GM23338 (cell line): ENCODE measurements around the gene CASP1. TPM values are rescaled to one million over a fixed set of nuclear protein-coding genes. Genes with fewer than 3 reads are reported as not detected.

Experiments
- ATAC-seq: fragments of 200-7000 bp; cut with Tn5 transposase; 3 replicates; pipeline ENCODE4 v1.9.1; 2020
- DNase-seq: peaks from one replicate; pipeline ENCODE4 v3.0.0-alpha.2; 2015; ENCODE audit warnings: low spot score
- H2AFZ ChIP-seq: fragments of 200-600 bp; sonication (generic); 2 replicates; pipeline ENCODE4 v1.8.0; 2016; ENCODE audit warnings: antibody characterized with exemption, mild to moderate bottlenecking, moderate library complexity
- H3F3A ChIP-seq: fragments of 200-600 bp; sonication (generic); replicated peaks from 2 replicates; pipeline ENCODE4 v1.8.0; 2017; ENCODE audit warnings: antibody characterized with exemption, mixed run types, low read depth
- H3K27ac ChIP-seq: fragments of 200-600 bp; sonication (generic); 2 replicates; pipeline ENCODE4 v1.6.1; 2016; ENCODE audit warnings: low read depth
- H3K27me3 ChIP-seq: fragments of 200-600 bp; sonication (generic); 2 replicates; pipeline ENCODE4 v1.8.0; 2016; ENCODE audit warnings: mild to moderate bottlenecking, mixed run types, moderate library complexity; ENCODE audit not compliant: insufficient read depth
- H3K36me3 ChIP-seq: fragments of 200-600 bp; sonication (generic); 2 replicates; pipeline ENCODE4 v1.8.0; 2016; ENCODE audit warnings: mild to moderate bottlenecking; ENCODE audit not compliant: insufficient read depth
- H3K4me1 ChIP-seq: fragments of 200-600 bp; sonication (generic); 2 replicates; pipeline ENCODE4 v1.8.0; 2016; ENCODE audit warnings: mild to moderate bottlenecking, moderate library complexity; ENCODE audit not compliant: insufficient read depth
- H3K4me2 ChIP-seq: fragments of 200-600 bp; sonication (generic); 2 replicates; pipeline ENCODE4 v1.7.1; 2017; ENCODE audit warnings: mixed run types
- H3K4me3 ChIP-seq: fragments of 200-600 bp; sonication (generic); 2 replicates; pipeline ENCODE4 v1.6.1; 2016; ENCODE audit warnings: mixed run types
- H3K79me2 ChIP-seq: fragments of 200-600 bp; sonication (generic); replicated peaks from 2 replicates; pipeline ENCODE4 v1.8.0; 2017; ENCODE audit warnings: mild to moderate bottlenecking; ENCODE audit not compliant: insufficient read depth
- H3K9me2 ChIP-seq: fragments of 200-600 bp; sonication (generic); 2 replicates; pipeline ENCODE4 v1.8.0; 2017; ENCODE audit not compliant: insufficient read depth
- H4K20me1 ChIP-seq: fragments of 200-600 bp; sonication (generic); replicated peaks from 2 replicates; pipeline ENCODE4 v1.8.0; 2017; ENCODE audit warnings: mild to moderate bottlenecking; ENCODE audit not compliant: insufficient read depth
- H3K27ac Mint-ChIP-seq: 2 replicates; pipeline ENCODE4 v1.8.0; 2020; ENCODE audit warnings: inconsistent platforms, mild to moderate bottlenecking, moderate library complexity, mixed read lengths
- H3K27me3 Mint-ChIP-seq: 3 replicates; pipeline ENCODE4 v1.8.0; 2022; ENCODE audit warnings: low read depth, mild to moderate bottlenecking, moderate library complexity, mixed read lengths, inconsistent platforms; ENCODE audit not compliant: insufficient read depth, poor library complexity
- H3K36me3 Mint-ChIP-seq: 3 replicates; pipeline ENCODE4 v1.8.0; 2021; ENCODE audit warnings: low read depth, mild to moderate bottlenecking, inconsistent platforms, moderate library complexity, mixed read lengths
- H3K4me1 Mint-ChIP-seq: 3 replicates; pipeline ENCODE4 v1.8.0; 2020; ENCODE audit warnings: mild to moderate bottlenecking, inconsistent platforms, mixed read lengths
- H3K4me3 Mint-ChIP-seq: 3 replicates; pipeline ENCODE4 v1.8.0; 2021; ENCODE audit warnings: moderate library complexity, mild to moderate bottlenecking, inconsistent platforms, mixed read lengths
- H3K9me3 Mint-ChIP-seq: 3 replicates; pipeline ENCODE4 v1.8.0; 2020; ENCODE audit warnings: moderate library complexity, mild to moderate bottlenecking, inconsistent platforms, mixed read lengths
- ETS1 ChIP-seq: IDR thresholded peaks from 2 replicates; pipeline ENCODE4 v1.6.1; 2016; ENCODE audit warnings: antibody characterized with exemption
- JUNB ChIP-seq: IDR thresholded peaks from one replicate; pipeline ENCODE4 v1.6.1; 2016; ENCODE audit warnings: antibody characterized with exemption; ENCODE audit not compliant: unreplicated experiment
- NANOG ChIP-seq: IDR thresholded peaks from 2 replicates; pipeline ENCODE4 v1.6.1; 2016; ENCODE audit warnings: antibody characterized with exemption, borderline replicate concordance
- STAT1 ChIP-seq: IDR thresholded peaks from one replicate; pipeline ENCODE4 v1.6.1; 2016; ENCODE audit warnings: antibody characterized with exemption; ENCODE audit not compliant: unreplicated experiment
- ZNF114 ChIP-seq: fragments of 250-450 bp; sonication (Bioruptor Pico); IDR thresholded peaks from 2 replicates; pipeline ENCODE4 v1.5.0; 2020; ENCODE audit warnings: mild to moderate bottlenecking, moderate library complexity
- ZNF331 ChIP-seq: fragments of 250-450 bp; sonication (Bioruptor Pico); IDR thresholded peaks from 2 replicates; pipeline ENCODE4 v1.5.0; 2020; ENCODE audit warnings: low read depth, mild to moderate bottlenecking, moderate library complexity
- polyA plus RNA-seq: library from polyadenylated mRNA; unstranded; fragments of >200 nt; fragmentation: Nextera tagmentation; extraction: Ambion mirVana; gene quantifications from 2 replicates; pipeline ENCODE4 v1.2.1, GENCODE V29; 2016
- total RNA-seq: library from RNA; depleted of rRNA; stranded (reverse); fragments of >200 nt; shearing (Covaris generic); gene quantifications from 2 replicates; pipeline ENCODE4 v1.2.3, GENCODE V29; 2014
- TF ChIP-seq, protein P1 (sequence below): fragments of 250-450 bp; sonication (Bioruptor Pico); IDR thresholded peaks from 2 replicates; pipeline ENCODE4 v1.5.0; 2020; ENCODE audit warnings: mild to moderate bottlenecking, moderate library complexity

The CASP1 gene
- total and polyA plus RNA-seq, 2 experiments from 2014 or later = 0.10 TPM; not detected in 1

GRCh38 chr11:104991994-104992393 lies 43.0 kb downstream of the CASP1 start (continued):
- TF ChIP-seq, protein P1, sequence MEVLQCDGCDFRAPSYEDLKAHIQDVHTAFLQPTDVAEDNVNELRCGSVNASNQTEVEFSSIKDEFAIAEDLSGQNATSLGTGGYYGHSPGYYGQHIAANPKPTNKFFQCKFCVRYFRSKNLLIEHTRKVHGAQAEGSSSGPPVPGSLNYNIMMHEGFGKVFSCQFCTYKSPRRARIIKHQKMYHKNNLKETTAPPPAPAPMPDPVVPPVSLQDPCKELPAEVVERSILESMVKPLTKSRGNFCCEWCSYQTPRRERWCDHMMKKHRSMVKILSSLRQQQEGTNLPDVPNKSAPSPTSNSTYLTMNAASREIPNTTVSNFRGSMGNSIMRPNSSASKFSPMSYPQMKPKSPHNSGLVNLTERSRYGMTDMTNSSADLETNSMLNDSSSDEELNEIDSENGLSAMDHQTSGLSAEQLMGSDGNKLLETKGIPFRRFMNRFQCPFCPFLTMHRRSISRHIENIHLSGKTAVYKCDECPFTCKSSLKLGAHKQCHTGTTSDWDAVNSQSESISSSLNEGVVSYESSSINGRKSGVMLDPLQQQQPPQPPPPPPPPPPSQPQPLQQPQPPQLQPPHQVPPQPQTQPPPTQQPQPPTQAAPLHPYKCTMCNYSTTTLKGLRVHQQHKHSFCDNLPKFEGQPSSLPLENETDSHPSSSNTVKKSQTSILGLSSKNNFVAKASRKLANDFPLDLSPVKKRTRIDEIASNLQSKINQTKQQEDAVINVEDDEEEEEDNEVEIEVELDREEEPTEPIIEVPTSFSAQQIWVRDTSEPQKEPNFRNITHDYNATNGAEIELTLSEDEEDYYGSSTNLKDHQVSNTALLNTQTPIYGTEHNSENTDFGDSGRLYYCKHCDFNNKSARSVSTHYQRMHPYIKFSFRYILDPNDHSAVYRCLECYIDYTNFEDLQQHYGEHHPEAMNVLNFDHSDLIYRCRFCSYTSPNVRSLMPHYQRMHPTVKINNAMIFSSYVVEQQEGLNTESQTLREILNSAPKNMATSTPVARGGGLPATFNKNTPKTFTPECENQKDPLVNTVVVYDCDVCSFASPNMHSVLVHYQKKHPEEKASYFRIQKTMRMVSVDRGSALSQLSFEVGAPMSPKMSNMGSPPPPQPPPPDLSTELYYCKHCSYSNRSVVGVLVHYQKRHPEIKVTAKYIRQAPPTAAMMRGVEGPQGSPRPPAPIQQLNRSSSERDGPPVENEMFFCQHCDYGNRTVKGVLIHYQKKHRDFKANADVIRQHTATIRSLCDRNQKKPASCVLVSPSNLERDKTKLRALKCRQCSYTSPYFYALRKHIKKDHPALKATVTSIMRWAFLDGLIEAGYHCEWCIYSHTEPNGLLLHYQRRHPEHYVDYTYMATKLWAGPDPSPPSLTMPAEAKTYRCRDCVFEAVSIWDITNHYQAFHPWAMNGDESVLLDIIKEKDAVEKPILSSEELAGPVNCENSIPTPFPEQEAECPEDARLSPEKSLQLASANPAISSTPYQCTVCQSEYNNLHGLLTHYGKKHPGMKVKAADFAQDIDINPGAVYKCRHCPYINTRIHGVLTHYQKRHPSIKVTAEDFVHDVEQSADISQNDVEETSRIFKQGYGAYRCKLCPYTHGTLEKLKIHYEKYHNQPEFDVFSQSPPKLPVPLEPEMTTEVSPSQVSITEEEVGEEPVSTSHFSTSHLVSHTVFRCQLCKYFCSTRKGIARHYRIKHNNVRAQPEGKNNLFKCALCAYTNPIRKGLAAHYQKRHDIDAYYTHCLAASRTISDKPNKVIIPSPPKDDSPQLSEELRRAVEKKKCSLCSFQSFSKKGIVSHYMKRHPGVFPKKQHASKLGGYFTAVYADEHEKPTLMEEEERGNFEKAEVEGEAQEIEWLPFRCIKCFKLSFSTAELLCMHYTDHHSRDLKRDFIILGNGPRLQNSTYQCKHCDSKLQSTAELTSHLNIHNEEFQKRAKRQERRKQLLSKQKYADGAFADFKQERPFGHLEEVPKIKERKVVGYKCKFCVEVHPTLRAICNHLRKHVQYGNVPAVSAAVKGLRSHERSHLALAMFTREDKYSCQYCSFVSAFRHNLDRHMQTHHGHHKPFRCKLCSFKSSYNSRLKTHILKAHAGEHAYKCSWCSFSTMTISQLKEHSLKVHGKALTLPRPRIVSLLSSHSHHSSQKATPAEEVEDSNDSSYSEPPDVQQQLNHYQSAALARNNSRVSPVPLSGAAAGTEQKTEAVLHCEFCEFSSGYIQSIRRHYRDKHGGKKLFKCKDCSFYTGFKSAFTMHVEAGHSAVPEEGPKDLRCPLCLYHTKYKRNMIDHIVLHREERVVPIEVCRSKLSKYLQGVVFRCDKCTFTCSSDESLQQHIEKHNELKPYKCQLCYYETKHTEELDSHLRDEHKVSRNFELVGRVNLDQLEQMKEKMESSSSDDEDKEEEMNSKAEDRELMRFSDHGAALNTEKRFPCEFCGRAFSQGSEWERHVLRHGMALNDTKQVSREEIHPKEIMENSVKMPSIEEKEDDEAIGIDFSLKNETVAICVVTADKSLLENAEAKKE = no peak
- TF ChIP-seq ETS1 (no peak), NANOG (no peak), ZNF331 (CRISPR knock-in tag) (no peak), STAT1 (no peak)

DNA sequence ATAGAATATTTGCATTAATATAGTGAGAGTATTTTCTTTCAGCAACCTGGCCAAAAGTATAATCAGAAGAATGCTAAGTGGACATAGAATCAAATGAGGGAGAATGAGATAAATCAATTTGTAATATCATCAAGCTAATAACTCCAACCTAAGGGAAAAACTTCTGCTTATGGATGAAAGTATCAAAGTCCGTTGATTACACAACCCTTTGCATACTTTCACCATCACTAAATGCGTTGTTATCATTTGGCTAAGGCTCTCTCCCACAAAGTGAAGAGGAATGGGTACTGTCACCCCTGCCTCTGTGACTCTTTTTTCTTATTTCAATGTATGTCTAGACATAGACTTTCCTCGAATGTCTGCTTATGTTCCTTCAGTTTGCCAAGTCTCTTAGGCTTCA lies 50.1 kb downstream of the CASP1 start:
- Histone ChIP-seq H3K36me3 (no peaks in the 10 kb centered on the region), H2AFZ (no peak overlapping the region), H3K4me3 (no peak overlapping the region), H3K4me1 (no peaks in the 10 kb centered on the region), H3K9me2 (no peaks in the 10 kb centered on the region), H4K20me1 (no peaks in the 10 kb centered on the region), H3K4me2 (no peak overlapping the region), H3K79me2 (no peaks in the 10 kb centered on the region), H3K27me3 (no peaks in the 10 kb centered on the region), H3K27ac (no peak overlapping the region), H3F3A (no peaks in the 10 kb centered on the region)
- Mint-ChIP-seq H3K4me3 (no peak overlapping the region), H3K27me3 (no peaks in the 10 kb centered on the region), H3K9me3 (peaks cover 19% of the 10 kb centered on the region; the same call in 2 of the 3 replicates), H3K36me3 (peaks cover 4% of the 10 kb centered on the region; the same call in 1 of the 3 replicates), H3K27ac (no peak overlapping the region), H3K4me1 (no peaks in the 10 kb centered on the region)
- no peak for ATAC-seq
- no peak for DNase-seq
- no peak for TF ChIP-seq NANOG
- TF ChIP-seq ZNF114 = no peak
- no peak for TF ChIP-seq JUNB
